Neural cell (in vitro differentiated cells): ENCODE measurements around the gene COPA. TPM values are rescaled to one million over a fixed set of nuclear protein-coding genes. Genes with fewer than 3 reads are reported as not detected.

Experiments used
- H2AFZ ChIP-seq: fragments of 200-600, 300-800 bp; sonication (generic), shearing (Covaris generic); 2 replicates; pipeline ENCODE4 v1.6.0; 2014; ENCODE audit warnings: low read depth, mild to moderate bottlenecking, antibody characterized with exemption, low read length, moderate library complexity
- H3F3A ChIP-seq: fragments of 200-600 bp; shearing (Covaris generic); 2 replicates; pipeline ENCODE4 v1.6.1; 2016; ENCODE audit warnings: mild to moderate bottlenecking, moderate library complexity, mixed read lengths, antibody characterized with exemption, low read length; ENCODE audit not compliant: insufficient read depth, poor library complexity, severe bottlenecking
- H3K27ac ChIP-seq: fragments of 200-600, 300-800 bp; sonication (generic), shearing (Covaris generic); 2 replicates; pipeline ENCODE4 v1.5.1; 2014; ENCODE audit warnings: mild to moderate bottlenecking, low read length, moderate library complexity
- H3K27me3 ChIP-seq: fragments of 300-800, 200-600 bp; sonication (generic), shearing (Covaris generic); 2 replicates; pipeline ENCODE4 v1.6.0; 2014; ENCODE audit warnings: mild to moderate bottlenecking, low read depth, low read length, moderate library complexity; ENCODE audit not compliant: insufficient read depth
- H3K36me3 ChIP-seq: fragments of 300-800, 200-600 bp; sonication (generic), shearing (Covaris generic); 2 replicates; pipeline ENCODE4 v1.5.1; 2014; ENCODE audit warnings: mild to moderate bottlenecking, antibody characterized with exemption, low read length, moderate library complexity; ENCODE audit not compliant: insufficient read depth
- H3K4me2 ChIP-seq: fragments of 300-800, 200-600 bp; sonication (generic), shearing (Covaris generic); 2 replicates; pipeline ENCODE4 v1.6.0; 2014; ENCODE audit warnings: mild to moderate bottlenecking, low read length
- H3K4me3 ChIP-seq: fragments of 300-800, 200-600 bp; sonication (generic), shearing (Covaris generic); 2 replicates; pipeline ENCODE4 v1.5.1; 2014; ENCODE audit warnings: mild to moderate bottlenecking, low read length, moderate library complexity
- H3K79me2 ChIP-seq: fragments of 200-600 bp; shearing (Covaris generic); replicated peaks from 2 replicates; pipeline ENCODE4 v1.6.0; 2014; ENCODE audit warnings: mild to moderate bottlenecking, low read length, moderate library complexity; ENCODE audit not compliant: insufficient read depth
- H3K9ac ChIP-seq: fragments of 300-800, 200-600 bp; sonication (generic), shearing (Covaris generic); 2 replicates; pipeline ENCODE4 v1.6.1; 2016; ENCODE audit warnings: mild to moderate bottlenecking, low read length, mixed read lengths
- H3K9me2 ChIP-seq: fragments of 200-600 bp; shearing (Covaris generic); 2 replicates; pipeline ENCODE4 v1.6.1; 2016; ENCODE audit warnings: mild to moderate bottlenecking, low read length, mixed read lengths; ENCODE audit not compliant: insufficient read depth
- H3K9me3 ChIP-seq: fragments of 200-600, 300-800 bp; sonication (generic), shearing (Covaris generic); 2 replicates; pipeline ENCODE4 v1.6.1; 2016; ENCODE audit warnings: mild to moderate bottlenecking, mixed run types, low read length, moderate library complexity, mixed read lengths
- H4K20me1 ChIP-seq: fragments of 200-600 bp; shearing (Covaris generic); 2 replicates; pipeline ENCODE4 v1.6.1; 2016; ENCODE audit warnings: mild to moderate bottlenecking, mixed run types; ENCODE audit not compliant: insufficient read depth
- EP300 ChIP-seq: fragments of 450-650 bp; conservative IDR thresholded peaks from 2 replicates; pipeline ENCODE4 v1.6.1; 2014; ENCODE audit warnings: antibody characterized with exemption, mild to moderate bottlenecking, moderate library complexity; ENCODE audit not compliant: poor library complexity, severe bottlenecking
- EZH2 ChIP-seq: fragments of 200-600, 300-800 bp; shearing (Covaris generic), sonication (generic); IDR thresholded peaks from 2 replicates; pipeline ENCODE4 v1.6.1; 2014; ENCODE audit warnings: antibody characterized with exemption, low read length, borderline replicate concordance, mild to moderate bottlenecking; ENCODE audit not compliant: insufficient read depth, poor library complexity, severe bottlenecking
- MXI1 ChIP-seq: fragments of 450-650 bp; conservative IDR thresholded peaks from 2 replicates; pipeline ENCODE4 v1.6.1; 2014; ENCODE audit warnings: antibody characterized with exemption, mild to moderate bottlenecking; ENCODE audit not compliant: poor library complexity, severe bottlenecking
- POLR2AphosphoS5 ChIP-seq: IDR thresholded peaks from 2 replicates; pipeline ENCODE4 v1.6.1; 2012
- RAD21 ChIP-seq: fragments of 450-650 bp; conservative IDR thresholded peaks from 2 replicates; pipeline ENCODE4 v1.6.1; 2014; ENCODE audit warnings: antibody characterized with exemption, mild to moderate bottlenecking, moderate library complexity
- SMC3 ChIP-seq: fragments of 450-650 bp; conservative IDR thresholded peaks from 2 replicates; pipeline ENCODE4 v1.6.1; 2014; ENCODE audit warnings: antibody characterized with exemption, mild to moderate bottlenecking, moderate library complexity; ENCODE audit not compliant: poor library complexity
- TAF1 ChIP-seq: IDR thresholded peaks from 2 replicates; pipeline ENCODE4 v1.6.1; 2012; ENCODE audit warnings: low read depth
- polyA plus RNA-seq: library from polyadenylated mRNA; depleted of rRNA; stranded (reverse); fragments of >200 nt; gene quantifications from 2 replicates; pipeline ENCODE4 v1.2.3, GENCODE V29; 2014
- TF ChIP-seq, protein P1 (sequence below): fragments of 450-650 bp; IDR thresholded peaks from 2 replicates; pipeline ENCODE4 v1.5.1; 2014; ENCODE audit warnings: antibody characterized with exemption, mild to moderate bottlenecking, moderate library complexity; ENCODE audit not compliant: poor library complexity, severe bottlenecking
- TF ChIP-seq, protein P2 (sequence below): IDR thresholded peaks from 2 replicates; pipeline ENCODE4 v1.6.1; 2012; ENCODE audit warnings: borderline replicate concordance

COPA gene
- polyA plus RNA-seq, 1 donor from 2014 or later = 75.0 TPM

DNA sequence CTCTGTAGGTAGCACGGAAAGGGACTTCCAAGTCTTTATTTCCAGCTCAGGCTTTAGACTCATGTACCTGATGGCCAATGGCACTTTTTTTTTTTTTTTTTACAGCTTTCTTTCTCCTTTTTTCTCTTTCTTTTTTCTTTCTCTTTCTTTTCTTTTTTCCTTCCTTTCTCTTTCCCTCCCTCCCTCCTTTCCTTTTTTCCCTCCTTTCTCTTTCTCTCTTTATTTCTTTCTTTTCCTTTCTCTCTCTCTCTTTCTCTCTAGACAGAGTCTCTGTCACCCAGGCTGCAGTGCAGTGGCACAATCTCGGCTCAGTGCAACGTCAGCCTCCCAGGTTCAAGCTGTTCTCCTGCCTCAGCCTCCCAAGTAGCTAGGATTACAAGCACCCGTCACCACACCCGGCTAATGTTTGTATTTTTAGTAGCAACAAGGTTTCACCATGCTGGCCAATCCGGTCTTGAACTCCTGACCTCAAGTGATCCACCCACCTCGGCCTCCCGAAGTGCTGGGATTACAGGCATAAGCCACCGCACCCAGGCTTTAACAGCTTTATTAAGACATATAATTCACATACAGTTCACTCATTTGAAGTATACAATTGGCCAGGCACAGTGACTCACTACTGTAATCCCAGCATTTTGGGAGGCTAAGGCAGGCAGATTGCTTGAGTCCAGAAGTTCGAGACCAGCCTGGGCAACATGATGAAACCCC is 75.6 kb downstream of the COPA start:
- no peaks in the 10 kb centered on the region for H3K27me3 ChIP-seq
- H3F3A ChIP-seq = no peaks in the 10 kb centered on the region
- no peak for TF ChIP-seq EZH2
- no peaks in the 10 kb centered on the region for H4K20me1 ChIP-seq
- no peak overlapping the region for H3K27ac ChIP-seq
- no peaks in the 10 kb centered on the region for H3K9me2 ChIP-seq
- no peak overlapping the region for H2AFZ ChIP-seq
- H3K4me3 ChIP-seq = no peak overlapping the region
- H3K9ac ChIP-seq = no peak overlapping the region
- H3K79me2 ChIP-seq = no peaks in the 10 kb centered on the region
- no peaks in the 10 kb centered on the region for H3K36me3 ChIP-seq
- H3K4me2 ChIP-seq = no peak overlapping the region
- no peaks in the 10 kb centered on the region for H3K9me3 ChIP-seq

DNA sequence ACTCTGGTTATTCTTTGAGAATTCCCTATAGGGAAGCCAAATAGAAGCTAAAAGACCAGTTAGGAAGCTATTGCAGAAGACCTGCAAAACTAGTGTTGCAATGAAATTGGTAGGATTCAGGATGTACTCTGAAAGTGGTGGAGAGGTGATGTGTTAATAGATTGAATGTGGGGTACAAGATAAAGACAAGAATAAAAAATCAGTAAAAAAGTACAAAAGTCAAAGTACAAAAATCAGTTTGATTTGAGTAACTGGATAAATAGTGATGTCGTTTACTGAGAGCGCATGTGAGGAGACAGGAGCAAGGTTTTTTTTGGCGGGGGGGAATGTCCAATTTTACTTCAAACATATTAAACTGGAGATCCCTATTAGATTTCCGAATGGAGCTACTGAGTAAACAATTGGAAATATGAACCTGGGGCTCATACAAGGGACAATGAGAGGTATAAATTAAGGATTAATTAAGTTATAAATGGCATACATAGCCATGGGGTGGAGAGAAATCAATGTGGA is 78.2 kb downstream of the COPA start:
- Histone ChIP-seq H3K9ac (no peak overlapping the region), H3F3A (no peaks in the 10 kb centered on the region), H2AFZ (no peak overlapping the region), H3K36me3 (no peaks in the 10 kb centered on the region), H3K79me2 (peaks cover 23% of the 10 kb centered on the region), H3K4me2 (no peak overlapping the region), H3K9me3 (no peaks in the 10 kb centered on the region), H3K9me2 (no peaks in the 10 kb centered on the region), H4K20me1 (no peaks in the 10 kb centered on the region), H3K27ac (no peak overlapping the region), H3K4me3 (no peak overlapping the region), H3K27me3 (no peaks in the 10 kb centered on the region)
- TF ChIP-seq MXI1 (no peak), RAD21 (no peak), SMC3 (no peak), POLR2AphosphoS5 (no peak), EP300 (no peak), TAF1 (no peak), EZH2 (no peak)
- TF ChIP-seq, protein P1, sequence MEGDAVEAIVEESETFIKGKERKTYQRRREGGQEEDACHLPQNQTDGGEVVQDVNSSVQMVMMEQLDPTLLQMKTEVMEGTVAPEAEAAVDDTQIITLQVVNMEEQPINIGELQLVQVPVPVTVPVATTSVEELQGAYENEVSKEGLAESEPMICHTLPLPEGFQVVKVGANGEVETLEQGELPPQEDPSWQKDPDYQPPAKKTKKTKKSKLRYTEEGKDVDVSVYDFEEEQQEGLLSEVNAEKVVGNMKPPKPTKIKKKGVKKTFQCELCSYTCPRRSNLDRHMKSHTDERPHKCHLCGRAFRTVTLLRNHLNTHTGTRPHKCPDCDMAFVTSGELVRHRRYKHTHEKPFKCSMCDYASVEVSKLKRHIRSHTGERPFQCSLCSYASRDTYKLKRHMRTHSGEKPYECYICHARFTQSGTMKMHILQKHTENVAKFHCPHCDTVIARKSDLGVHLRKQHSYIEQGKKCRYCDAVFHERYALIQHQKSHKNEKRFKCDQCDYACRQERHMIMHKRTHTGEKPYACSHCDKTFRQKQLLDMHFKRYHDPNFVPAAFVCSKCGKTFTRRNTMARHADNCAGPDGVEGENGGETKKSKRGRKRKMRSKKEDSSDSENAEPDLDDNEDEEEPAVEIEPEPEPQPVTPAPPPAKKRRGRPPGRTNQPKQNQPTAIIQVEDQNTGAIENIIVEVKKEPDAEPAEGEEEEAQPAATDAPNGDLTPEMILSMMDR = no peak
- TF ChIP-seq, protein P2, sequence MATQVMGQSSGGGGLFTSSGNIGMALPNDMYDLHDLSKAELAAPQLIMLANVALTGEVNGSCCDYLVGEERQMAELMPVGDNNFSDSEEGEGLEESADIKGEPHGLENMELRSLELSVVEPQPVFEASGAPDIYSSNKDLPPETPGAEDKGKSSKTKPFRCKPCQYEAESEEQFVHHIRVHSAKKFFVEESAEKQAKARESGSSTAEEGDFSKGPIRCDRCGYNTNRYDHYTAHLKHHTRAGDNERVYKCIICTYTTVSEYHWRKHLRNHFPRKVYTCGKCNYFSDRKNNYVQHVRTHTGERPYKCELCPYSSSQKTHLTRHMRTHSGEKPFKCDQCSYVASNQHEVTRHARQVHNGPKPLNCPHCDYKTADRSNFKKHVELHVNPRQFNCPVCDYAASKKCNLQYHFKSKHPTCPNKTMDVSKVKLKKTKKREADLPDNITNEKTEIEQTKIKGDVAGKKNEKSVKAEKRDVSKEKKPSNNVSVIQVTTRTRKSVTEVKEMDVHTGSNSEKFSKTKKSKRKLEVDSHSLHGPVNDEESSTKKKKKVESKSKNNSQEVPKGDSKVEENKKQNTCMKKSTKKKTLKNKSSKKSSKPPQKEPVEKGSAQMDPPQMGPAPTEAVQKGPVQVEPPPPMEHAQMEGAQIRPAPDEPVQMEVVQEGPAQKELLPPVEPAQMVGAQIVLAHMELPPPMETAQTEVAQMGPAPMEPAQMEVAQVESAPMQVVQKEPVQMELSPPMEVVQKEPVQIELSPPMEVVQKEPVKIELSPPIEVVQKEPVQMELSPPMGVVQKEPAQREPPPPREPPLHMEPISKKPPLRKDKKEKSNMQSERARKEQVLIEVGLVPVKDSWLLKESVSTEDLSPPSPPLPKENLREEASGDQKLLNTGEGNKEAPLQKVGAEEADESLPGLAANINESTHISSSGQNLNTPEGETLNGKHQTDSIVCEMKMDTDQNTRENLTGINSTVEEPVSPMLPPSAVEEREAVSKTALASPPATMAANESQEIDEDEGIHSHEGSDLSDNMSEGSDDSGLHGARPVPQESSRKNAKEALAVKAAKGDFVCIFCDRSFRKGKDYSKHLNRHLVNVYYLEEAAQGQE = no peak
